ENCODE data around the gene BRINP3.

Gene BRINP3

GRCh38 chr1:190172651-190173430 is 304.8 kb downstream of the BRINP3 start:
- no peak overlapping the region for H3K4me3 ChIP-seq (ENCODE audit: low read length)
- TF ChIP-seq CTCF (conservative IDR thresholded peaks at IDR 0.05; ENCODE audit: low read length), result no peak
- DNase-seq (ENCODE audit: low read depth), result no peak

DNA sequence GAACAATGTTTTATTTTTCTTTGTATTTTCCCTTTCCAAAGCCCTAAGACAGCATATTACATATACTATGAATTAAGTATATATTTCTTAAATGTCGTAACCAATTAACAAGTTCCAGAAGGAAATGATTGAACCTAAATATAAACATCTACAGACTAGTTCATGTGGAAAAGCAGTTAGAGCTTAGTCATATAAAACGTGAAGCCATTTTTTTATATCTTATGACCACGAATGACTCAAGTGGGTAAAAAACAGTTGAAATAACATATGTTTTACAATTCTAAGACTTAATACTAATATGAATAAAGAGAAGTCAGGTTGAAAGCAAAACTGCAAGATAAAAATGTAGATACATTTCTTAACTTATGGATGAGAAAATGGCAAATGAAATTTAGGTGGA is 307.3 kb downstream of the BRINP3 start:
- TF ChIP-seq CTCF (conservative IDR thresholded peaks at IDR 0.05; ENCODE audit: low read length), result no peak
- no peak overlapping the region for H3K4me3 ChIP-seq (ENCODE audit: low read length)
- DNase-seq (ENCODE audit: low read depth), result no peak

DNA sequence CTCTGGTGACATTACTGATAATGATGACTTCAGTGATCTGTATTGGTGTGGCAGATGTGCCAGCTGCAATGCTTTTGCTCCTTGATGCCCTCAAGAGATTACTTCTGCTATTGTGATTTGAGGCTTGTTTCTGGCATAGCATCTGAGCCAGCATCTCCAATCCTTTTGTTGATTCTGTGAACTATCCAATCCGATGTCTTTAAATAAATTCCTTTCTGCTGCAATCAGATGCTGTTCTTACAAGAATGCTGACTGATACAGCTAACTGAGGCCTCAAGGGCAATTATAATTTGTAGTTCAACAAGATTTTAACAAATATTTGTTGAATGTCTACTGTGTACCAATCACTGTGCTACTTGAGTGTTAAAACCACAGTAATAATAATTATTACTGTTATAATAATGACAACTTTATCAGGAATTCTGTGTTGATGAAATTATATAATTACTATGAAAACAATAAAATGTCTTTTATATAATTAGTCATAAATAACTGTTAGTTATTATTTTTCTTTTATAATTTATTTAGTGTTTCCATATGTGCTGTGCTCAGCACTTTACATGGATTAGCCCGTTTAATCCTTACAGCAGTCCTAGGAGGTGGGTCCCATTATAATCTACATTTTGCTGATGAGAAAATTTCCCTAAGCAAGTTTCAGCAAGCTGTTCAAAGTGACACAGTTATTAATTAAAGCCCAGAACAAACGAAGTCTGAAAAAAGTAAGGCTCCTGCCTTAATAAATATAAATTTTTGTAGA is 308.2 kb downstream of the BRINP3 start:
- TF ChIP-seq CTCF (conservative IDR thresholded peaks at IDR 0.05; ENCODE audit: low read length), result no peak
- no peak overlapping the region for H3K4me3 ChIP-seq (ENCODE audit: low read length)
- no peak for DNase-seq (ENCODE audit: low read depth)

- no peak for DNase-seq (ENCODE audit: low read depth)
- H3K4me3 ChIP-seq (ENCODE audit: low read length), result no peak overlapping the region
- TF ChIP-seq CTCF (conservative IDR thresholded peaks at IDR 0.05; ENCODE audit: low read length), result no peak
These were observed 308.8 kb downstream of the BRINP3 start for GRCh38 chr1:190168893-190169280.

GRCh38 chr1:190168116-190168892 is 309.4 kb downstream of the BRINP3 start:
- no peak for TF ChIP-seq CTCF (conservative IDR thresholded peaks at IDR 0.05; ENCODE audit: low read length)

GRCh38 chr1:190159146-190159545 is 318.5 kb downstream of the BRINP3 start:
- no peak for TF ChIP-seq CTCF (conservative IDR thresholded peaks at IDR 0.05; ENCODE audit: low read length)
- H3K4me3 ChIP-seq (ENCODE audit: low read length), result no peak overlapping the region
- no peak for DNase-seq (ENCODE audit: low read depth)

More at GRCh38 chr1:190168116-190168892, 309.4 kb downstream of the BRINP3 start:
- DNase-seq (ENCODE audit: low read depth), result no peak
- no peak overlapping the region for H3K4me3 ChIP-seq (ENCODE audit: low read length)
